Activated T-helper 1 cell treated with anti-CD3 and anti-CD28 coated beads, Interleukin-12 subunit alpha, Interleukin-12 subunit beta, Interleukin-2, Interleukin-4 antibody, amounts not matched to agents 30 ng/mL and 10 ng/mL and 1 ng/mL, durations not matched to agents 14 hours and 24 hours and 36 hours (primary cell): ENCODE measurements around the gene SARS2. TPM values are rescaled to one million over a fixed set of nuclear protein-coding genes. Genes with fewer than 3 reads are reported as not detected.
"Not testable (repeated sequence)": the region's sequence is repeated elsewhere in the genome, so short reads cannot be mapped to it uniquely, and the experiment has no call there.

Experiments
- DNase-seq: peaks from one replicate; pipeline ENCODE4 v3.0.0; 2021; ENCODE audit warnings: low spot score
- H3K27ac Mint-ChIP-seq: one replicate; pipeline ENCODE4 v1.8.0; 2021; ENCODE audit warnings: mild to moderate bottlenecking, mixed read lengths
- H3K27me3 Mint-ChIP-seq: one replicate; pipeline ENCODE4 v1.8.0; 2022; ENCODE audit warnings: mild to moderate bottlenecking, moderate library complexity, mixed read lengths; ENCODE audit not compliant: insufficient read depth
- H3K36me3 Mint-ChIP-seq: one replicate; pipeline ENCODE4 v1.8.0; 2021; ENCODE audit warnings: low read depth, mixed read lengths
- H3K4me1 Mint-ChIP-seq: one replicate; pipeline ENCODE4 v1.8.0; 2021; ENCODE audit warnings: low read depth, mixed read lengths
- H3K4me3 Mint-ChIP-seq: one replicate; pipeline ENCODE4 v1.8.0; 2021; ENCODE audit warnings: mild to moderate bottlenecking, moderate library complexity, mixed read lengths
- H3K9me3 Mint-ChIP-seq: one replicate; pipeline ENCODE4 v1.8.0; 2021; ENCODE audit warnings: mixed read lengths
- intact Hi-C: fragments of 100-400 bp; cut with micrococcal nuclease; formaldehyde crosslinking; loops from one replicate; pipeline ENCODE4 v1.15.1; 2024
- total RNA-seq: library from RNA; stranded (reverse); gene quantifications from 2 replicates; pipeline ENCODE4 v1.2.3, GENCODE V29; 2022

The SARS2 gene, protein sequence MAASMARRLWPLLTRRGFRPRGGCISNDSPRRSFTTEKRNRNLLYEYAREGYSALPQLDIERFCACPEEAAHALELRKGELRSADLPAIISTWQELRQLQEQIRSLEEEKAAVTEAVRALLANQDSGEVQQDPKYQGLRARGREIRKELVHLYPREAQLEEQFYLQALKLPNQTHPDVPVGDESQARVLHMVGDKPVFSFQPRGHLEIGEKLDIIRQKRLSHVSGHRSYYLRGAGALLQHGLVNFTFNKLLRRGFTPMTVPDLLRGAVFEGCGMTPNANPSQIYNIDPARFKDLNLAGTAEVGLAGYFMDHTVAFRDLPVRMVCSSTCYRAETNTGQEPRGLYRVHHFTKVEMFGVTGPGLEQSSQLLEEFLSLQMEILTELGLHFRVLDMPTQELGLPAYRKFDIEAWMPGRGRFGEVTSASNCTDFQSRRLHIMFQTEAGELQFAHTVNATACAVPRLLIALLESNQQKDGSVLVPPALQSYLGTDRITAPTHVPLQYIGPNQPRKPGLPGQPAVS
- total RNA-seq, result 36.5 and 38.4 TPM in 2 replicates

DNA sequence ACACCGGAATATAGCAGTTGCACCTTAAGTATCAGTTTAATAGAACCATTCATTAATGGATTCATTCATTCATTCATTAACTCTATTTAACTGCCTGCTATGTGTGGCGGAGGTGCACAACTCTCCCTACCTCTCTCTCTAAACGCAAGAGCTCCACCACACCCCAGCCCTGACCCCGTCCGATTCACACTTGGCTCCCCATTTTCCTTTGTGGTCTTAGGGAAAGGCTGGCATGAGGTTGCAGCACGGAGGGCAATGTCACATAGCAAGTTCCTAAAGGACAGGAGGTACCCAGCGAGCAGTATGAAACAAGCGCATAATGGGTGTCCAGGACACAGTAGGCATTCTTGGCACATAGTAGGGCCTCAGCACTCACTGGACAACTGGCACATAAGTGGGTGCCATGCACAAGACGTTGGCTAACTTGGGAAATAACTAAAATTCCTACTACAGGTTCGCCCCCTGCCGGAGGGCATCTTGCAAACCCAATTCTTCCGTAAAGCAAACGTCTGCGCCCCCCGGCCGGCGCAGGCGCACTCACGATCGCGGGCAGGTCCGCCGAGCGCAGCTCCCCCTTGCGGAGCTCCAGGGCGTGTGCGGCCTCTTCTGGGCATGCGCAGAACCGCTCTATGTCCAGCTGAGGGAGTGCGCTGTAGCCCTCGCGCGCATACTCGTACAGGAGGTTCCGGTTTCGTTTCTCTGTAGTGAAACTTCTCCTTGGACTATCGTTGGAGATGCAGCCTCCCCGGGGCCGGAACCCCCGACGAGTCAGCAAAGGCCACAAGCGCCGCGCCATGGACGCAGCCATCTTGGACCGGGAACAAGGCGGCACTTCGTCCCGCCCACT lies at the start of gene SARS2:
SARS2 (minus strand) TSS at position 835 of the 847 bp plus-strand sequence; CDS start at position 808, 27 bp downstream.
- intact Hi-C loops, result loop anchor here (1.0 to 2.0 kb wide), 11 partner anchors 31 to 594 kb away; partner anchors contain the start of genes ACTN4, ECH1, NFKBIB and RINL
- H3K9me3 Mint-ChIP-seq, result no peaks in the 10 kb centered on the region
- DNase-seq, result peak; percentile 91
- H3K27me3 Mint-ChIP-seq, result no peaks in the 10 kb centered on the region
- H3K4me3 Mint-ChIP-seq, result peak within 1 kb of the TSS; percentile 99
- H3K36me3 Mint-ChIP-seq, result peaks cover 29% of the 10 kb centered on the region
- peak within 1 kb of the TSS; percentile 97 for H3K27ac Mint-ChIP-seq
- peaks cover 28% of the 10 kb centered on the region for H3K4me1 Mint-ChIP-seq

DNA sequence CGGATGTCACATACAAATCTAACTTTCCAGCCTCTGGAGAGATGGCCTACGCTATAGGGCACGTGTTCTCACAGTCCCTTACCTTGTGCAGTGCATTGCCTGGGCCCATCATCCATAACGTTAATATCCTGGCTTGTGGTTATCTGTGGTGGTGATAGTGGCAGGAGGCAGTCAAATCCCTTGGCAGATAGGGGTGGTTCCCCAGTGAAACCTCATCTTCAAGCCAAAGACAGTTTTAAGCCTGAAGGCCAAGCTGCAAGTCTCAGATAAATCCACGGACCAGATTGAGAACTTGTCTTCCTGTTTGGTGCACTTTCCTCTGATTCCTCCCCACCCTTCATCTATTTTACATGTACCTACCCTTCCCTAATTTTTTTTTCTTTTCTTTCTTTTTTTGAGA lies 49.2 kb upstream of the SARS2 start:
- H3K27me3 Mint-ChIP-seq, result peaks cover 12% of the 10 kb centered on the region

DNA sequence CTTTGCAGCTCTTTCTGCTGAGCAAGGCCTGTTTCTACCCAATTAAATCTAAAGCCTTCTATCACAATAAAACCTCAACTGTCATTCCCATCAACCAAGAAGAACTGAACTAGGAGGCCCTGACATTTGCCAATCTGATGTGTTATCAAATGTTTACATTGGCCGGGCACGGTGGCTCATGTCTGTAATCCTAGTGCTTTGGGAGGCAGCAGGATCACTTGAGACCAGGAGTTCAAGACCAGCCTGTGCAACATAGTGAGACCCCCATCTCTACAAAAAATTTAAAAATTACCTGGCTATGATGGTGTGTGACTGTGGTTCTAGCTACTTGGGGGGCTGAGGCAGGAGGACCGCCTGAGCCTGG lies 47.7 kb upstream of the SARS2 start:
- Mint-ChIP-seq H3K9me3 (peaks cover 5% of the 10 kb centered on the region), H3K4me3 (no peak overlapping the region), H3K27ac (no peak overlapping the region), H3K36me3 (no peaks in the 10 kb centered on the region), H3K27me3 (peaks cover 21% of the 10 kb centered on the region), H3K4me1 (peaks cover 23% of the 10 kb centered on the region)
- no peak for DNase-seq
- intact Hi-C loops, result loop anchor here (10.0 kb wide), 1 partner anchor 356 kb away; the partner anchor contains the start of gene GMFG

More for the DNA sequence above, 49.2 kb upstream of the SARS2 start:
- no peak for DNase-seq
- Mint-ChIP-seq H3K9me3 (peaks cover 5% of the 10 kb centered on the region), H3K4me1 (peaks cover 23% of the 10 kb centered on the region), H3K36me3 (no peaks in the 10 kb centered on the region), H3K4me3 (no peak overlapping the region), H3K27ac (no peak overlapping the region)
- intact Hi-C loops, result loop anchor here (10.0 kb wide), 1 partner anchor 355 kb away; the partner anchor contains the start of gene GMFG

DNA sequence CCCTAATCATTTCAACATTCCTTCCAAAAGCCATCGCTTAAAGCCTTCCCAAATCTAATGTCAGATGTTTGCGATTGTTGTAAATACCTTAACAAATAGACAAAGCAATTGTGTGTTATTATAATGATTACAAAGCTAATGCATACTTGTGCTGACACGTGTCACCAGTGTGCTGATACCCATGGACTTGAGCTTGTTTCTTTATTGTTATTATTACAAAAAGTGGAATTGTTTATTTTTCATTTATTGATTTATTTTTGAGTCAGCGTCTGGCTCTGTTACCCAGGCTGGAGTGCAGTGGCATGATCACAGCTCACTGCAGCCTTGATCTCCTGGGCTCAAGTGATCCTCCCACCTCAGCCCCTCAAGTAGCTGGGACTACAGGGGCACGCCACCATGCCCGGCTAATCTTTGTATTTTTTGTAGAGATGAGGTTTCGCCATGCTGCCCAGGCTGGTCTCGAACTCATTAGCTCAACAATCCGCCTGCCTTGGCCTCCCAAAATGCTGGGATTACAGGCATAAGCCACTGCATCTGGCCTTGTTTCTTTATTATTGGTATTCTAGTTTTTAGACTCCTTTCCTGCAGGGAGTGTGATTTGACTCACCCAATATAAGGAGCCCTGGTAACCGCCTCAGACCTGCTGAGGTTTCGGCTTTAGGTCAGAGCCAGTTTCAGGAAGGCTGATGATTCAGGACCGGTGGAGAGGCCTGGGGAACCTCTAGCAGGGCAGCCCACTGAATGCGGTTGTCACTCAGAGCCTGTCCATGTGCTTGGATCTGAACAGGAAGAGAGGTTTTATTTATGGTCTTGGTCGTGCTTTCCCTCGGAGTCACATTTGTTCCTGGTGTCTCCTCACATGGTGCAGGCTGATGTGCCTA lies 47.1 kb upstream of the SARS2 start:
- Mint-ChIP-seq H3K4me3 (no peak overlapping the region), H3K36me3 (no peaks in the 10 kb centered on the region), H3K9me3 (peaks cover 5% of the 10 kb centered on the region), H3K27ac (no peak overlapping the region), H3K4me1 (peaks cover 23% of the 10 kb centered on the region), H3K27me3 (peaks cover 21% of the 10 kb centered on the region)
- intact Hi-C loops, result loop anchor here (10.0 kb wide), 1 partner anchor 357 kb away; the partner anchor contains the start of gene GMFG
- DNase-seq, result peak; percentile 26

DNA sequence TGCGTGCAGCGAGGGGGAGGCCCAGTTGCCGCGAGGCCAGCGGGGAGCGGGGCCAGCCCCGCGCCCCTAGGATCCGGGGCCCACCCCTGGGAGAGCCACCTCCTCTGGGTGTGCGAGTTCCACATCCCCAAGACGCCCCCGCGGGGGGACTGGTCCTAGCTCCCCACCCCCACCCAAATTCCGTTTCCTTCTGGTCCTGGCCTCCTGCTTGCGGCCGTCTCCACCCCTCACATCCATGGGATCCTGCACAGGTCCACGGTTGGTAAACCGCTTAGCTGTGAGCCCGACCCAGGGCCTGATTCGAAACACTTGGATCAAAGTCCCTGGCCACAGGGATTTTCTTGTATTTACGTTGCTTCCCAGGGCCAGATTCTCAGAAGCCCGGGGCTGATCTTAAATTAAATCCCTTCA lies 45.3 kb upstream of the SARS2 start:
- Mint-ChIP-seq H3K36me3 (no peaks in the 10 kb centered on the region), H3K27ac (no peak overlapping the region), H3K4me3 (peak overlapping the region; percentile 69), H3K27me3 (peaks cover 24% of the 10 kb centered on the region), H3K9me3 (peaks cover 5% of the 10 kb centered on the region), H3K4me1 (peaks cover 23% of the 10 kb centered on the region)
- intact Hi-C loops, result loop anchor here (10.0 kb wide), 1 partner anchor 359 kb away; the partner anchor contains the start of gene GMFG
- no peak for DNase-seq

DNA sequence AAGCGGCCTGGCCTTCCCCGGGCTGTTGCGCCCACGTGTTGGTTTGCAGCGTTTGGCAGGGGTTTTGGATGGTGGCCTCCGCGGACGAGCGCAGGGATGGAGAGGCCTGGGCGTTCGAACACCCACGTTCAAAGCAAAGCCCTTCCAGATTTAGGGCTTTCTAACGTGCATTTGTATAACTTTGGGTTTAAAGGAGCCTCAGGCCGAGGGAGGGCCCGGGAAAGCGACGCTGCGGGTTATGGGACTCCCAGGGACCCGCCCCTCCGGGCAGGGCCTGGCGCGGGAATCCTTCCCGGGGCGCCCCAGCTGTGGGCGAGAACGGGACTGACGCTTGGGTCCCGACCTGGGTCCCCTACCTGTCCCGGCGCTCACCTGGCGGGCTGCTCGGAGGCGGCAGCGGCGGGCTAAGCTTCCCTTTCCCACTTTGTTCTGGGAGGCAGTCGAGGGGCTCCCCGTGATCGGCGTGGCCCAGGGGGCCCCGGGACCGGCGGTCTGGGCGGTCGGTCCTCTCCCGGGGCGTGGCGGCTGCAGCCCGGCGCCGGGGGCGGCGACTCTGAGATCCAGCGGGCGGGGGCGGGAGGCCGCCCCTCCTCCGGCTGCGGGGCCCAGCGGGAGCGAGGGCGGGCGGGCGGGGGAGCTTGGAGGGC lies 44.8 kb upstream of the SARS2 start, which contains the start of gene FBXO17:
FBXO17 (minus strand) TSS at position 529 of the 647 bp plus-strand sequence. CDS start 25,423 bp downstream, outside the sequence.
- Mint-ChIP-seq H3K9me3 (peaks cover under 1% of the 10 kb centered on the region), H3K27me3 (peaks cover 29% of the 10 kb centered on the region), H3K4me1 (peaks cover 23% of the 10 kb centered on the region), H3K27ac (no peak within 1 kb of the TSS), H3K36me3 (no peaks in the 10 kb centered on the region), H3K4me3 (peak within 1 kb of the TSS; percentile 69)
- intact Hi-C loops, result loop anchor here (10.0 kb wide), 1 partner anchor 359 kb away; the partner anchor contains the start of gene GMFG
- DNase-seq, result no peak

DNA sequence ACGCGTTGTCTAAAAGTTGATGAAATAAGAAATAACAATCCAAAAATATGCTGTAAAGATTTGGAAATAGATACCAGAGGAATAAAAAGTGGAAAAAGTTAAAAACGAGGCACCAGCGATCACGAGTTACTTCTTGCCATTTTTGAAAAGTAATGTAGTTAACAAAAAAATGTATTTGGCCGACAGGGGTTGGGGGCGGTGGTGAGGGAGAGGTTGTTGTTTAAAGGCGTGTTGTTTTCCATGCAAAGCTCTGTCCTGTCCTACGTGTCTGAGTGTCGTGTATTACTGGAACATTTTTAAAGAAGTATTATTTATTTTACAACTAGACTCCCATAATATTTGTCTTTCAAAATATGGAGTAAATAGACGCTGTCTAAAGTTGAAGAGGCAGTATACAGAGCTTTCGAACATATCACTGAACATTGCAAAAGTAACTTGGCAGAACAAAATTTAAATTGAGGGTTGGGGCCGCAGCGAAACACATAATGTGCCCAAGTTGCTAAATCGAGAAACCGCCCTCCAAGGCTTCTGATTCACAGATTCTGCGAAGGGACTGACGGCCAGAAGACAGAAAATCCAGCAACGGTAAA lies 44.2 kb upstream of the SARS2 start:
- Mint-ChIP-seq H3K9me3 (no peaks in the 10 kb centered on the region), H3K36me3 (no peaks in the 10 kb centered on the region), H3K4me3 (no peak overlapping the region), H3K4me1 (peaks cover 23% of the 10 kb centered on the region), H3K27ac (no peak overlapping the region), H3K27me3 (peaks cover 31% of the 10 kb centered on the region)
- DNase-seq, result no peak
- intact Hi-C loops, result loop anchor here (10.0 kb wide), 1 partner anchor 360 kb away; the partner anchor contains the start of gene GMFG

DNA sequence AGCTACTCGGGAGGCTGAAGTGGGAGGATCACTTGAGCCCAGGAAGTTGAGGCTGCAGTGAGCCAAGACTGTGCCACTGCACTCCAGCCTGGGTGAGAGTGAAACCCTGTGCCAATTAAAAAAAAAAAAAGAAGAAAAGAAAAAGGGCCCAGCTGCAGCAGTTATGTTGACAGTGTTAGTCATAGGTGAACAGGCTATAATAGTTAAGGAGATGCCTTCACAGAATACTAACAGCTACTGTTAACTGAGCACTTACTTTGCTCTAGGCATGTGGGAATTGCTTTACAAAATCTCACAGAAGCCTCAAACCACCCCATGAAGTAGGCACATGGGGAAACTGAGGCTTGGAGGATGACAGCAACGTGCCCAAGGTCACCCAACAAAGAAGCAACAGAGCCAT lies 41.1 kb upstream of the SARS2 start:
- Mint-ChIP-seq H3K27me3 (peaks cover 35% of the 10 kb centered on the region), H3K9me3 (no peaks in the 10 kb centered on the region), H3K4me1 (peaks cover 8% of the 10 kb centered on the region), H3K27ac (no peak overlapping the region), H3K36me3 (no peaks in the 10 kb centered on the region), H3K4me3 (no peak overlapping the region)
- DNase-seq, result no peak
- intact Hi-C loops, result loop anchor here (10.0 kb wide), 1 partner anchor 363 kb away; the partner anchor contains the start of gene GMFG

DNA sequence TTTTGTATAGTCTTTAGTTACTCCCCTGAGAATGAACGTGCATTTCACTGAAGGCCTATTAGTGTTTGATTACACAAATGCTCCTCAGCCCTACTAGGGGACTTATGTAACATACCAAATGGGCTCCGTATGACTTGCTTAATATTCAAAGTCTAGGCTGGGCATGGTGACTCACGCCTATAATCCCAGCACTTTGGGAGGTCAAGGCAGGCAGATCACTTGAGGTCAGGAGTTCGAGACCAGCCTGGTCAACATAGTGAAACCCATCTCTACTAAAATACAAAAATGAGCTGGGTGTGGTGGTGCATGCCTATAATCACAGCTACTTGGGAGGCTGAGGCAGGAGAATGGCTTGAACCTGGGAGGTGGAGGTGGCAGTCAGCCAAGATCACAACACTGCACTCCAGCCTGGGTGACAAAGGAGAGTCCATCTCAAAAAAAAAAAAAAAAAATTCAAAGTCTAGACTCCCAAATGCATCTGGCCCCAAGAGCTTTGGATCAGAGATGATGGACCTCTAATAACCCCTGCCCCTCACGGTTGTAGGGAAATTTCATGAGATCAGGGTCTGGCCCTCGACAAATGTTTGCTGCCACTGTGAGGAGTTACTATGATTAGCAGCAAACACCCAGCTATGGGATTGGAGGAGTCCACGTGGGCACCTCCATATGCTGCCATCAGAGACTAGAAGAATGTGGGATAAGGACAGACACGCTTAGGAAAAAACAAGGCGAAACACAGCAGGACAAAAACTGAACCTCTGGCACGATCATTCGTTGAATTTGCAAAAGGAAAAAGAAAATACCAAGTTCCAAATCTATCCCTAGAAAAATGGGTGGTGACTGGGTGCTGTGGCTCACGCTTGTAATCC lies 40.3 kb upstream of the SARS2 start:
- Mint-ChIP-seq H3K36me3 (no peaks in the 10 kb centered on the region), H3K27ac (no peak overlapping the region), H3K27me3 (peaks cover 28% of the 10 kb centered on the region), H3K9me3 (no peaks in the 10 kb centered on the region), H3K4me1 (peaks cover under 1% of the 10 kb centered on the region), H3K4me3 (no peak overlapping the region)
- DNase-seq, result no peak
- intact Hi-C loops, result loop anchor here (10.0 kb wide), 1 partner anchor 364 kb away; the partner anchor contains the start of gene GMFG

DNA sequence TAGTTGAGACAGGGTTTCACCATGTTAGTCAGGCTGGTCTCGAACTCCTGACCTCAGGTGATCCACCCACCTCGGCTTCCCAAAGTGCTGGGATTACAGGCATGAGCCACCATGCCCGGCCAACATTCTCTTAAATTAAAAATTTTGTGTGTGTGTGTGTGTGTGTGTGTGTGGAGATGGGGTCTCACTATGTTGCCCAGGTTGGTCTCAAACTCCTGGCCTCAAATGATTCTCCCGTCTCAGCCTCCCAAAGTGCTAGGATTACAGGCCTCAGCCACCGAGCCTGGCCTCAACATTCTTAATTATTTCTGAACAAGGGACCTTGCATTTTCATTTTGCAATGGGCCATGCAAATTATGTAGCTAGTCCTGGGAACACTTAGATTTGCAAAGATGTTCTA lies 35.6 kb upstream of the SARS2 start:
- H3K27me3 Mint-ChIP-seq, result peaks cover 19% of the 10 kb centered on the region
- not testable (repeated sequence) for H3K9me3 Mint-ChIP-seq, DNase-seq, H3K4me1 Mint-ChIP-seq, H3K4me3 Mint-ChIP-seq, H3K27ac Mint-ChIP-seq, H3K36me3 Mint-ChIP-seq
- intact Hi-C loops, result loop anchor here (10.0 kb wide), 1 partner anchor 129 kb away; no protein-coding TSS in a partner anchor
